Subcutaneous adipose tissue (tissue), 4 donors: ENCODE data around the gene TBC1D24. TPM values are rescaled to one million over a fixed set of nuclear protein-coding genes. Genes with fewer than 3 reads are reported as not detected.

Experiments used
- total RNA-seq, 4 donors: library from RNA; depleted of rRNA; stranded (reverse); fragments of >200 nt; gene quantifications; one replicate each; pipeline ENCODE4 v1.1.0, GENCODE V29; 2016
- TF ChIP-seq, protein P1 (sequence below): fragments of 450-650 bp; IDR thresholded peaks from one replicate; pipeline ENCODE4 v1.5.1; 2016; ENCODE audit warnings: low read depth, mild to moderate bottlenecking, control low read depth, antibody characterized with exemption, moderate library complexity

The TBC1D24 gene
- total RNA-seq, 4 donors from 2014 or later: 7.0 to 30.1 (median 8.1) TPM

DNA sequence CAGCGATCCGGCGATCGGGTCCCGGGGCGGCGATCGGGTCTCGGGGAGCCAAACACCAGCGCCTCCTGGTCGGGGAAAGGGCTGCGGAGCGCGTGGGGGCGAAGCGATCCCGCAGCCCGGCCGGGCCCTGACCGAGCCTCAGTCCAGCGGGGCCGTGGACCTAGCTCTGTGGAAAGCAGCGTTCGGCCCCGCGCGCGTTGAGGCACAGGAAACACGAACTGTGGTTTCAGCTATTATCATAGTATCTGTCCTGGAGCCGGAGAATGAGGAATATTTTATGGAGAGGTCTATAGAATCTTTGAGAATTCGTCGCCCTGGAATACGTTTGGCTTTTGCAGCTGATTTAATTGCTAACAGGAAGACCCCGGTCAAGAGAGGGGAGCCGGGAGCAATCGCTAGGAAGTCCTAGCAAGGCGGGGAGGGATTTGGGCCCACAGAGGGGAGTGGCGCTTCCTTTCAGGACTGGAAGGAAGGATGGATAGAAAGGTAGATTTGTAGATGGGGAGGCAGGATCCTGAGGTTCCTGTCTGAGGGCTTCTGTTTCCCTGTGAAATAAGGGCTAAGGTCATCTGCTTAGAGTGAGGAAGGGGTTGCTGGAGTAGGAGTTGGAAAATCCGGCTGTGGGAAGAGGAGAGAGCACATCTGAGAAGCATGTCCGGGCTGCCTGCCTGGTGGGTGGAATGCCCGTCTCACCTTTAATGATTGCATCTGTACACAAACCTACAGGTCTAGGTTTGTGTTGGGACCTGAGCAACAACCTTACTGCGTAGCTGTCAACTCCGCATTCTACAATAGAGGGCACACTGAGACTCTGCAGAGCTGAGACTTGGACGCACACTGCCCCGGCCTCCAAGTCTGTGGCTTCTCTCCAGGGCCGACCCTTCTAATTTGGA lies 44.9 kb upstream of the TBC1D24 start:
- TF ChIP-seq, protein P1, sequence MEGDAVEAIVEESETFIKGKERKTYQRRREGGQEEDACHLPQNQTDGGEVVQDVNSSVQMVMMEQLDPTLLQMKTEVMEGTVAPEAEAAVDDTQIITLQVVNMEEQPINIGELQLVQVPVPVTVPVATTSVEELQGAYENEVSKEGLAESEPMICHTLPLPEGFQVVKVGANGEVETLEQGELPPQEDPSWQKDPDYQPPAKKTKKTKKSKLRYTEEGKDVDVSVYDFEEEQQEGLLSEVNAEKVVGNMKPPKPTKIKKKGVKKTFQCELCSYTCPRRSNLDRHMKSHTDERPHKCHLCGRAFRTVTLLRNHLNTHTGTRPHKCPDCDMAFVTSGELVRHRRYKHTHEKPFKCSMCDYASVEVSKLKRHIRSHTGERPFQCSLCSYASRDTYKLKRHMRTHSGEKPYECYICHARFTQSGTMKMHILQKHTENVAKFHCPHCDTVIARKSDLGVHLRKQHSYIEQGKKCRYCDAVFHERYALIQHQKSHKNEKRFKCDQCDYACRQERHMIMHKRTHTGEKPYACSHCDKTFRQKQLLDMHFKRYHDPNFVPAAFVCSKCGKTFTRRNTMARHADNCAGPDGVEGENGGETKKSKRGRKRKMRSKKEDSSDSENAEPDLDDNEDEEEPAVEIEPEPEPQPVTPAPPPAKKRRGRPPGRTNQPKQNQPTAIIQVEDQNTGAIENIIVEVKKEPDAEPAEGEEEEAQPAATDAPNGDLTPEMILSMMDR: no peak

DNA sequence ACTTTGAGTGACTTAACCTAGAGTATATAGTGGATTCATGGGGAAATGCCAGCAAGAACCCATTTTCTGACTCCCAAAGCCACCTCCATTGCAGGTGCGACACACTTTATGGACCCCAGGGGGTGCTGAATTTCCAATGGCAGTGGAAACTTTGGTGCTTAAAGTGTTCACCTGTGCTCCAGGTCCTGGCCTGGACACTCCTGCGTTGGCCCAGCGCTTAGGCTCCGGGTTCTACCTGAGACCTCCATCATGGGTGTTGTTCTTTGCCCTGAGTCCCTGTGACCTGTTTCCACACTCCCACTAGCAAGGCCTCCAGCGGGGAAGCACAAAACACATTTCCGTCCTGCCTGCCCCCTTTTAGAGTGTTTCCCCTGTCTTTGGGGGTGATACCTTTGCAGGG lies 42.6 kb upstream of the TBC1D24 start:
- TF ChIP-seq, protein P1: no peak

DNA sequence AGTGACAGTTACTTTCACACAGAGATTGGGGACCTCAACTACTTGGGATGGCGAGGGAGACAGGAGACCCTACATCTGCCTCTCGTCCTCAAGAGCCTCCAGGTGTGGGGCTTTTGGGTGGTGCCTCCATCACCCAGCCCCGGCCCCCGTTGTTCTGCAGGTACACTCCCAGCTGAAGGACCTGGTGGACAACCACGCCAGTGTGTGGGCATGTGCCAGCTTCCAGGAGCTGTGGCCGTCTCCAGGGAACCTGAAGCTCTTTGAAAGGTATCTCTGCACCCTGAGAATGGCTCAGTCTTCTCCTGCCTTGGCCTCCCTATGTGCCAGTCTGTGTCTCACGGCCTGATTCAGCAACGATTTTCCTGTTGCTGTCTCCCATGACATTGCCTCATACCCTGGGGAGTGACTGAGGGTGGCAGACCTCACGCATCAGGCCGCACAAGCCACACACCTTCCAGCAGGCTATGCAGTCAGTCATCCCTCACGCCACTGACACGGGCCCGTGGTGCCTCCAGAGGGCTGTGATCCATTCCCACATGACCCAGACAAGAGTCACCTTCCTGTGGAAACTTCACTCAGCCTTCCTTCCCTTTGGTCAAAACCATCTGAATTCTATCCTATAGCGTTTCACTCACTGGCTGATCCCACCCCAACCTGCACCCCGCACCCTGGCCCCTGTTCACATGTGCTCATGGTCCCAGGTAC lies 42.0 kb upstream of the TBC1D24 start:
- TF ChIP-seq, protein P1: no peak

DNA sequence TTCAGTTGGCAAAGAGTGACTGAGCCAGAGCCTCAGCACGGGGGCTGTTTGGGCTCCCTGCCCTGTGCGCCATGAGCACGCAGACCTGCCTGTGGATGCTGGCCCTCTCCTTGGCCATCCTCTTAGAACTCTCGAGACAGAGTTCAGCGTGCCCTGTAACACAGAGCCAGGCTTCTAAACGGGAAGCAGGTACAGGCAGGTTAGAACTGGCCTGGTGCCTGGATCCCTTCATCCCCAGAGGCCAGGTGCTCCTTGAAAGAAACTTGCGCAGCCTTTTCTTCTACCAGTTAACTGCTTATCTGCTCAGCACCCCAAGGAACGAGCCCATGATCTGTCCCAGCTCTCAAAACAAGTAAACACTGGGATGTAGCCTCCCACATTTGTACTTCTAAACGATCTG lies 38.8 kb upstream of the TBC1D24 start:
- TF ChIP-seq, protein P1: no peak

DNA sequence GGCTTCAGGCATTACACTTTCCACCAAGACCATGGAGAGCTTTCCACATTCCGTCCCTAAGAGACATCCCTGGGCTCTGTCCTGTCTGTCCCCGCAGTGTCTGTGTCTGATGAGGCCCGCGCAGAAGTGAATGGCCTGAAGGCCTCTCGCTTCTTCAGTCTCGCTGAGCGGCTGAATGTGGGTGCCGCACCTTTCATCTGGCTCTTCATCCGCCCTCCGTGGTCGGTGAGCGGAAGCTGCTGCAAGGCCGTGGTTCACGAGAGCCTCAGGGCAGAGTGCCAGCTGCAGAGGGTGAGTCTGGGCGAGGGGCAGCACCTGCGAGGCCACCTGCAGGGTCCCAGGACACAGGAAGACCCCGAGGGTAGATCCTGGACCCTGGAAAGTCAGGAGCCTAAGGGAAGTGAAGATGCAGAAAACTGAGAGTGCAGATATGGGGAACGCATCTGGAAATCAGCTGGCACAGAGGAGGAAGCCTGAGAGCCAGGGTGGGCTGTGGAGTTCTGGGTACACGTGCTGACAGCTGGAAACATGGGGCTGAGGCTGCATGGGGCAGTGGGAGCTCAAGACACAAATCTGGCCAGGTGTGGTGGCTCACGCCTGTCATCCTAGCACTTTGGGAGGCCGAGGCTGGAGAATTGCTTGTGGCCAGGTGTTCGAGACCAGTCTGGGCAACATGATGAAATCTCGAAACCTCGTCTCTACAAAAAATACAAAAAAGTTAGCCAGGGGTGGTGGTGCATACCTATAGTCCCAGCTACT lies 37.7 kb upstream of the TBC1D24 start:
- TF ChIP-seq, protein P1: no peak

DNA sequence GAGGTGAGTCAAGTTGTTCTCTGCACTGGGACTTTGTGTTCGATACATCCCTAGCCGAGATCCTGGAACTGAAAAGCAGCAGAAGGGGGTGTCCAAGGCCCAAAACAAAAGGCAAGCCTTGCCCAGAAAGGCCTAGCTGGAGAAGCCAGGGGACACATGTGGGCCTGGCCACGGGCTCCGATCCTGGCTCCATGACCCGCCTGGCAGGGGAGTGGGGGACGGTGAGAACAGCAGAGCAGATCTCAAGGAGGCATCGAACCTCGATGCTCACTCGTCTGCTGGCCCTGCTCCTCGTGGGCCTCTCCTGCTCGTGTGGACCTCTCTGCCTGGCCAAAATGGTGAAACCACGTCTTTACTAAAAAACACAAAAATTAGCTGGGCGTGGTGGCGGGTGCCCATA lies 36.8 kb upstream of the TBC1D24 start:
- TF ChIP-seq, protein P1: no peak

DNA sequence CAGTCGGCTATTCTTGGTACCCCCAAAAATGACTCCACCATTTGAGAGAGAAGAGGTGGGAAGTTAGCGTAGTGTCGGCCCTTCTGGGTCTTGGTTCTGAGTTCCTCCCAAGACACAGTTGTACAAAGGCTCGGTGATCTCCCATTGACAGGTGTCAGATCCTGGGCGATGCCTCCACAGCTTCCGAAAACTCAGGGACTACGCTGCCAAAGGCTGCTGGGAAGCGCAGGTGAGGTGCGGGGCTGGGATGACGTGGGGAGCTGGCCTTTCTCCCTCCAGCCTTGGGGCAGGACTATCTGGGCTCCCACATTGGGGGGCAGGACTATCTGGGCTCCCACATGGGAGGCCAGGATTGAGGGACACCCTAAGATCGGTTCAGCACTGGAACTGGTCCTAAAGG lies 35.3 kb upstream of the TBC1D24 start:
- TF ChIP-seq, protein P1: no peak
